A673 (cell line): ENCODE measurements around the gene ILKAP. TPM values are rescaled to one million over a fixed set of nuclear protein-coding genes. Genes with fewer than 3 reads are reported as not detected.

Experiments
- BruUV-seq: library from RNA; stranded (reverse); fragments of 400-500 nt; replicated peaks from 2 replicates; lab custom pipeline; 2021; lab: Mats Ljungman, UMichigan
- CTCF ChIA-PET: fragments of 300-600 bp; sonication (Branson Sonifier 250); formaldehyde crosslinking; loops from one replicate; lab custom pipeline; 2022; ENCODE audit warnings: antibody characterized with exemption; lab: Charles Lee
- POLR2A ChIA-PET: fragments of 300-600 bp; sonication (Branson Sonifier 250); formaldehyde crosslinking; loops from one replicate; lab custom pipeline; 2022; ENCODE audit warnings: antibody characterized with exemption; ENCODE audit not compliant: low non-redundant PET; lab: Charles Lee
- DNase-seq: peaks from one replicate; pipeline ENCODE4 v3.0.0-alpha.2; 2015; ENCODE audit warnings: low spot score
- H3K27ac ChIP-seq: fragments of 200-600 bp; sonication (generic); 2 replicates; pipeline ENCODE4 v1.5.1; 2016; ENCODE audit warnings: mixed run types, low read depth, mild to moderate bottlenecking, mixed read lengths, antibody characterized with exemption, low read length; ENCODE audit not compliant: poor library complexity, severe bottlenecking
- H3K27me3 ChIP-seq: fragments of 200-600 bp; sonication (generic); replicated peaks from 2 replicates; pipeline ENCODE4 v1.6.1; 2017; ENCODE audit warnings: mixed run types, low read depth, mild to moderate bottlenecking, mixed read lengths, antibody characterized with exemption, low read length; ENCODE audit not compliant: insufficient read depth, poor library complexity
- H3K36me3 ChIP-seq: fragments of 200-600 bp; sonication (generic); 2 replicates; pipeline ENCODE4 v1.6.1; 2016; ENCODE audit warnings: mixed run types, mild to moderate bottlenecking, mixed read lengths, antibody characterized with exemption, low read length; ENCODE audit not compliant: insufficient read depth, poor library complexity, severe bottlenecking
- H3K4me1 ChIP-seq: fragments of 200-600 bp; sonication (generic); 2 replicates; pipeline ENCODE4 v1.6.1; 2017; ENCODE audit warnings: mixed run types, mild to moderate bottlenecking, mixed read lengths, antibody characterized with exemption, low read length; ENCODE audit not compliant: insufficient read depth, poor library complexity, severe bottlenecking
- H3K4me3 ChIP-seq: fragments of 200-600 bp; sonication (generic); 2 replicates; pipeline ENCODE4 v1.5.1; 2016; ENCODE audit warnings: low read depth, mixed run types, mild to moderate bottlenecking, mixed read lengths, low read length; ENCODE audit not compliant: poor library complexity, severe bottlenecking
- H3K9me3 ChIP-seq: fragments of 200-600 bp; sonication (generic); 2 replicates; pipeline ENCODE4 v1.6.1; 2016; ENCODE audit warnings: mixed run types, low read depth, mild to moderate bottlenecking, mixed read lengths, antibody characterized with exemption, low read length; ENCODE audit not compliant: poor library complexity, severe bottlenecking
- CTCF ChIP-seq: fragments of 300-800, 200-600 bp; sonication (generic); conservative IDR thresholded peaks from 2 replicates; pipeline ENCODE4 v1.5.1; 2017; ENCODE audit warnings: low read depth, mild to moderate bottlenecking, antibody characterized with exemption, low read length, moderate library complexity, mixed read lengths
- EZH2 ChIP-seq: fragments of 200-600 bp; sonication (generic); IDR thresholded peaks from 2 replicates; pipeline ENCODE4 v1.6.1; 2017; ENCODE audit warnings: borderline replicate concordance, low read depth, mild to moderate bottlenecking, mixed read lengths, antibody characterized with exemption, low read length; ENCODE audit not compliant: poor library complexity, severe bottlenecking
- intact Hi-C: fragments of 100-400 bp; cut with micrococcal nuclease; formaldehyde crosslinking; loops from one replicate; pipeline ENCODE4 v1.10.0; 2022; ENCODE audit not compliant: unreplicated experiment
- total RNA-seq: library from RNA; stranded (reverse); gene quantifications from 2 replicates; pipeline ENCODE4 v1.2.3, GENCODE V29; 2021

Gene ILKAP
- total RNA-seq, 1 experiment from 2014 or later: 71.6 TPM

- POLR2A ChIA-PET: no interaction called here
Observed at GRCh38 chr2:238131761-238132462, 71.6 kb downstream of the ILKAP start.

GRCh38 chr2:238130696-238131628 is 72.5 kb downstream of the ILKAP start:
- no peak for DNase-seq
- Histone ChIP-seq H3K4me3 (no peak overlapping the region), H3K9me3 (no peaks in the 10 kb centered on the region), H3K4me1 (no peaks in the 10 kb centered on the region), H3K36me3 (no peaks in the 10 kb centered on the region), H3K27ac (no peak overlapping the region), H3K27me3 (no peaks in the 10 kb centered on the region)
- POLR2A ChIA-PET: no interaction called here
- BruUV-seq: no TSS peak
- intact Hi-C loops: no loop called here
- TF ChIP-seq CTCF (no peak), EZH2 (no peak)
- CTCF ChIA-PET: no interaction called here

More at GRCh38 chr2:238131761-238132462, 71.6 kb downstream of the ILKAP start:
- intact Hi-C loops: no loop called here
- no peak overlapping the region for H3K27ac ChIP-seq
- no peak for TF ChIP-seq CTCF
- no peak for TF ChIP-seq EZH2
- no peaks in the 10 kb centered on the region for H3K36me3 ChIP-seq
- H3K27me3 ChIP-seq: no peaks in the 10 kb centered on the region
- no peak for DNase-seq
- no peak overlapping the region for H3K4me3 ChIP-seq
- no peaks in the 10 kb centered on the region for H3K4me1 ChIP-seq
- no peaks in the 10 kb centered on the region for H3K9me3 ChIP-seq
- CTCF ChIA-PET: no interaction called here
- no TSS peak for BruUV-seq

GRCh38 chr2:238130111-238130695 is 73.3 kb downstream of the ILKAP start:
- no peak for DNase-seq
- Histone ChIP-seq H3K9me3 (no peaks in the 10 kb centered on the region), H3K4me3 (no peak overlapping the region), H3K36me3 (no peaks in the 10 kb centered on the region), H3K27me3 (no peaks in the 10 kb centered on the region), H3K27ac (no peak overlapping the region), H3K4me1 (no peaks in the 10 kb centered on the region)
- BruUV-seq: no TSS peak
- POLR2A ChIA-PET: no interaction called here
- CTCF ChIA-PET: no interaction called here
- TF ChIP-seq CTCF (no peak), EZH2 (no peak)
- intact Hi-C loops: no loop called here
